ENCODE data around the gene FXR1. TPM values are rescaled to one million over a fixed set of nuclear protein-coding genes. Genes with fewer than 3 reads are reported as not detected.

FXR1 gene
- total and polyA plus RNA-seq, 4 donors, result 18.6 to 72.9 (median 46.6) TPM

DNA sequence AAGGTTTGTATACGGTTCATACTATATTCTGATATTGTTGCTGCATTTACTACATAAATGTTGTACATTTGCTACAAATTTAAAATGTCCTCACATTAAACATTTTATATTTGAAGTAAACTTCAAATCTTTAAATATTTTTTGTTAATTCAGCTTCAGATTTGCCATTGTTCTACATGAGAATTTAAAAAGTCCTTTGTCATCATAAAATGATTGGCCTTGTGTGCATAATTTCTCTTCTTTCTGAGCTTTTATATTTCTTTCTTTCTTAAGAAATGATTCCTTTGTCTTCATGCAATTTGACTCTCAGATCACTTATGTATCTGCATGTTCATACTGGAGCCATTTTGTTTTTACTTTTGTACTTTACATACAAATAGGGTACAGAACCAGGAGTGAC is 49.1 kb downstream of the FXR1 start:
- Histone ChIP-seq H3K9me3 (ENCODE audit: control insufficient read depth in 4 of 4, low read length in 3 of 4) (no peaks in the 10 kb centered on the region), H3K9ac (ENCODE audit: low read depth in 1 of 2, low read length in 2 of 2) (no peak overlapping the region), H3K27me3 (ENCODE audit: control insufficient read depth in 4 of 4, insufficient read depth in 4 of 4, low read length in 3 of 4) (no peaks in the 10 kb centered on the region), H3K36me3 (ENCODE audit: control insufficient read depth in 4 of 4, insufficient read depth in 3 of 4, low read depth in 1 of 4, low read length in 3 of 4) (peaks cover 6 to 73% (median 38%) of the 10 kb centered on the region in 4 donors), H3K27ac (ENCODE audit: low read depth in 1 of 2, low read length in 2 of 2) (no peak overlapping the region), H3K4me1 (ENCODE audit: control insufficient read depth in 4 of 4, insufficient read depth in 4 of 4, low read length in 3 of 4) (no peaks in the 10 kb centered on the region), H3K4me3 (ENCODE audit: low read depth in 1 of 3, low read length in 3 of 3) (no peak overlapping the region)
- WGBS, result 93% methylated on average over 1 of the region's 1 CpG
- no peak for DNase-seq (ENCODE audit: low spot score)
- TF ChIP-seq, protein P1, sequence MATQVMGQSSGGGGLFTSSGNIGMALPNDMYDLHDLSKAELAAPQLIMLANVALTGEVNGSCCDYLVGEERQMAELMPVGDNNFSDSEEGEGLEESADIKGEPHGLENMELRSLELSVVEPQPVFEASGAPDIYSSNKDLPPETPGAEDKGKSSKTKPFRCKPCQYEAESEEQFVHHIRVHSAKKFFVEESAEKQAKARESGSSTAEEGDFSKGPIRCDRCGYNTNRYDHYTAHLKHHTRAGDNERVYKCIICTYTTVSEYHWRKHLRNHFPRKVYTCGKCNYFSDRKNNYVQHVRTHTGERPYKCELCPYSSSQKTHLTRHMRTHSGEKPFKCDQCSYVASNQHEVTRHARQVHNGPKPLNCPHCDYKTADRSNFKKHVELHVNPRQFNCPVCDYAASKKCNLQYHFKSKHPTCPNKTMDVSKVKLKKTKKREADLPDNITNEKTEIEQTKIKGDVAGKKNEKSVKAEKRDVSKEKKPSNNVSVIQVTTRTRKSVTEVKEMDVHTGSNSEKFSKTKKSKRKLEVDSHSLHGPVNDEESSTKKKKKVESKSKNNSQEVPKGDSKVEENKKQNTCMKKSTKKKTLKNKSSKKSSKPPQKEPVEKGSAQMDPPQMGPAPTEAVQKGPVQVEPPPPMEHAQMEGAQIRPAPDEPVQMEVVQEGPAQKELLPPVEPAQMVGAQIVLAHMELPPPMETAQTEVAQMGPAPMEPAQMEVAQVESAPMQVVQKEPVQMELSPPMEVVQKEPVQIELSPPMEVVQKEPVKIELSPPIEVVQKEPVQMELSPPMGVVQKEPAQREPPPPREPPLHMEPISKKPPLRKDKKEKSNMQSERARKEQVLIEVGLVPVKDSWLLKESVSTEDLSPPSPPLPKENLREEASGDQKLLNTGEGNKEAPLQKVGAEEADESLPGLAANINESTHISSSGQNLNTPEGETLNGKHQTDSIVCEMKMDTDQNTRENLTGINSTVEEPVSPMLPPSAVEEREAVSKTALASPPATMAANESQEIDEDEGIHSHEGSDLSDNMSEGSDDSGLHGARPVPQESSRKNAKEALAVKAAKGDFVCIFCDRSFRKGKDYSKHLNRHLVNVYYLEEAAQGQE (IDR thresholded peaks at IDR 0.05), result no peak
- no peak for TF ChIP-seq HNF4A (conservative IDR thresholded peaks at IDR 0.05)

DNA sequence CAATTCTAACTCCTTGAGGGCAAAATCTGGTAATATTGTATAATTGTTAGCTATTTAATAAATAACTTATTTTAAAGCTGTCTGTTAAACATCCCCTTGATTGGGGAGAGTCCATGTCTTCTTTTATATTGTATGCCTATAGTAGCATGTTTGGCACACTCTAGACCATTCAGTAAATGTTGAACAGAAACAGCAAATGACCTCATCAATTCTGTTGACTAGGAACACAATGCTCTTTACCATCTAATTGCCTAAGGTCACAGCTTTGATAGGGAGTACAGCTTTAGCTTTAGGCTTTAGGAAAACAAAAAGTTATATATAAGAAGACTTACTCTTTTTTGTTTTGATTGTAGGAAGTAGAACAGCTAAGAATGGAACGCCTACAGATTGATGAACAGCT is 50.1 kb downstream of the FXR1 start:
- Histone ChIP-seq H3K4me1 (ENCODE audit: control insufficient read depth in 4 of 4, insufficient read depth in 4 of 4, low read length in 3 of 4) (no peaks in the 10 kb centered on the region), H3K27me3 (ENCODE audit: control insufficient read depth in 4 of 4, insufficient read depth in 4 of 4, low read length in 3 of 4) (no peaks in the 10 kb centered on the region), H3K4me3 (ENCODE audit: low read depth in 1 of 3, low read length in 3 of 3) (no peak overlapping the region), H3K36me3 (ENCODE audit: control insufficient read depth in 4 of 4, insufficient read depth in 3 of 4, low read depth in 1 of 4, low read length in 3 of 4) (peaks cover 6 to 69% (median 37%) of the 10 kb centered on the region in 4 donors), H3K9ac (ENCODE audit: low read depth in 1 of 2, low read length in 2 of 2) (no peak overlapping the region), H3K27ac (ENCODE audit: low read depth in 1 of 2, low read length in 2 of 2) (no peak overlapping the region), H3K9me3 (ENCODE audit: control insufficient read depth in 4 of 4, low read length in 3 of 4) (no peaks in the 10 kb centered on the region)
- TF ChIP-seq YY1 (IDR thresholded peaks at IDR 0.05), result no peak
- TF ChIP-seq RXRA (IDR thresholded peaks at IDR 0.05), result no peak
- no peak for TF ChIP-seq JUND (IDR thresholded peaks at IDR 0.05)
- TF ChIP-seq, protein P2, sequence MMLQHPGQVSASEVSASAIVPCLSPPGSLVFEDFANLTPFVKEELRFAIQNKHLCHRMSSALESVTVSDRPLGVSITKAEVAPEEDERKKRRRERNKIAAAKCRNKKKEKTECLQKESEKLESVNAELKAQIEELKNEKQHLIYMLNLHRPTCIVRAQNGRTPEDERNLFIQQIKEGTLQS (IDR thresholded peaks at IDR 0.05), result no peak
- no peak for TF ChIP-seq NR2F2 (IDR thresholded peaks at IDR 0.05)
- no peak for TF ChIP-seq HNF4G (IDR thresholded peaks at IDR 0.05)
- DNase-seq (ENCODE audit: low spot score), result no peak
- 95% methylated on average over 1 of the region's 1 CpG for WGBS

DNA sequence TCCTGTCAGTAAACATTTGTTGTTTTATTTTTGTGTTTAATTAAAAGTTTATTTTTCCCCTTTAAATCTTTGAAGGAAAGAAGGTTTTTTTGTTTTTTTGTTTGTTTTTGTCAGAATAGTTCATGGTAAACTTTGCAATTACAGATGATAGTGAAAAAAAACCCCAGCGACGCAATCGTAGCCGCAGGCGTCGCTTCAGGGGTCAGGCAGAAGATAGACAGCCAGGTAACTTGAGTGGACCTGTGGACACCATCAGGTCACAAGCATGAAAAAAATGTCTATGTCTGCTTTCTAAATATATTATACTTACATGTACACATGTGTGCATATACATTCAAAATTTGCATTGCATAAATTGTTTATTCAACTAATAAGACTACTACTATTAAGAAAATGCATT is 58.5 kb downstream of the FXR1 start:
- H3K4me1 ChIP-seq (ENCODE audit: control insufficient read depth in 4 of 4, insufficient read depth in 4 of 4, low read length in 3 of 4), result peaks cover 0 to 5% (median under 1%) of the 10 kb centered on the region in 4 donors
- no peak overlapping the region for H3K4me3 ChIP-seq (ENCODE audit: low read depth in 1 of 3, low read length in 3 of 3)
- DNase-seq (ENCODE audit: low spot score), result no peak
- TF ChIP-seq, protein P3, sequence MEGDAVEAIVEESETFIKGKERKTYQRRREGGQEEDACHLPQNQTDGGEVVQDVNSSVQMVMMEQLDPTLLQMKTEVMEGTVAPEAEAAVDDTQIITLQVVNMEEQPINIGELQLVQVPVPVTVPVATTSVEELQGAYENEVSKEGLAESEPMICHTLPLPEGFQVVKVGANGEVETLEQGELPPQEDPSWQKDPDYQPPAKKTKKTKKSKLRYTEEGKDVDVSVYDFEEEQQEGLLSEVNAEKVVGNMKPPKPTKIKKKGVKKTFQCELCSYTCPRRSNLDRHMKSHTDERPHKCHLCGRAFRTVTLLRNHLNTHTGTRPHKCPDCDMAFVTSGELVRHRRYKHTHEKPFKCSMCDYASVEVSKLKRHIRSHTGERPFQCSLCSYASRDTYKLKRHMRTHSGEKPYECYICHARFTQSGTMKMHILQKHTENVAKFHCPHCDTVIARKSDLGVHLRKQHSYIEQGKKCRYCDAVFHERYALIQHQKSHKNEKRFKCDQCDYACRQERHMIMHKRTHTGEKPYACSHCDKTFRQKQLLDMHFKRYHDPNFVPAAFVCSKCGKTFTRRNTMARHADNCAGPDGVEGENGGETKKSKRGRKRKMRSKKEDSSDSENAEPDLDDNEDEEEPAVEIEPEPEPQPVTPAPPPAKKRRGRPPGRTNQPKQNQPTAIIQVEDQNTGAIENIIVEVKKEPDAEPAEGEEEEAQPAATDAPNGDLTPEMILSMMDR (IDR thresholded peaks at IDR 0.05; ENCODE audit: low read depth, low read length, missing input control), result no peak
- no peak for TF ChIP-seq NR2F2 (IDR thresholded peaks at IDR 0.05)
- TF ChIP-seq YY1 (IDR thresholded peaks at IDR 0.05), result no peak
- TF ChIP-seq TAF1 (conservative IDR thresholded peaks at IDR 0.05), result no peak
- no peak for TF ChIP-seq SP1 (IDR thresholded peaks at IDR 0.05)
- TF ChIP-seq, protein P4, sequence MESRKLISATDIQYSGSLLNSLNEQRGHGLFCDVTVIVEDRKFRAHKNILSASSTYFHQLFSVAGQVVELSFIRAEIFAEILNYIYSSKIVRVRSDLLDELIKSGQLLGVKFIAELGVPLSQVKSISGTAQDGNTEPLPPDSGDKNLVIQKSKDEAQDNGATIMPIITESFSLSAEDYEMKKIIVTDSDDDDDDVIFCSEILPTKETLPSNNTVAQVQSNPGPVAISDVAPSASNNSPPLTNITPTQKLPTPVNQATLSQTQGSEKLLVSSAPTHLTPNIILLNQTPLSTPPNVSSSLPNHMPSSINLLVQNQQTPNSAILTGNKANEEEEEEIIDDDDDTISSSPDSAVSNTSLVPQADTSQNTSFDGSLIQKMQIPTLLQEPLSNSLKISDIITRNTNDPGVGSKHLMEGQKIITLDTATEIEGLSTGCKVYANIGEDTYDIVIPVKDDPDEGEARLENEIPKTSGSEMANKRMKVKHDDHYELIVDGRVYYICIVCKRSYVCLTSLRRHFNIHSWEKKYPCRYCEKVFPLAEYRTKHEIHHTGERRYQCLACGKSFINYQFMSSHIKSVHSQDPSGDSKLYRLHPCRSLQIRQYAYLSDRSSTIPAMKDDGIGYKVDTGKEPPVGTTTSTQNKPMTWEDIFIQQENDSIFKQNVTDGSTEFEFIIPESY (IDR thresholded peaks at IDR 0.05), result no peak
- TF ChIP-seq FOXA2 (IDR thresholded peaks at IDR 0.05), result no peak
- TF ChIP-seq, protein P1 (IDR thresholded peaks at IDR 0.05), result no peak
- TF ChIP-seq HNF4A (conservative IDR thresholded peaks at IDR 0.05), result no peak
- no peak for TF ChIP-seq GABPA (IDR thresholded peaks at IDR 0.05 in 1 of 2, conservative IDR thresholded peaks at IDR 0.05 in 1 of 2)
- TF ChIP-seq RAD21 (IDR thresholded peaks at IDR 0.05), result no peak
- TF ChIP-seq RXRA (IDR thresholded peaks at IDR 0.05), result no peak
- peaks cover 2 to 46% (median 31%) of the 10 kb centered on the region in 4 donors for H3K36me3 ChIP-seq (ENCODE audit: control insufficient read depth in 4 of 4, insufficient read depth in 3 of 4, low read depth in 1 of 4, low read length in 3 of 4)
- no peaks in the 10 kb centered on the region for H3K9me3 ChIP-seq (ENCODE audit: control insufficient read depth in 4 of 4, low read length in 3 of 4)
- no peak overlapping the region for H3K9ac ChIP-seq (ENCODE audit: low read depth in 1 of 2, low read length in 2 of 2)
- 96% methylated on average over 6 of the region's 6 CpGs for WGBS
- H3K27me3 ChIP-seq (ENCODE audit: control insufficient read depth in 4 of 4, insufficient read depth in 4 of 4, low read length in 3 of 4), result no peaks in the 10 kb centered on the region
- H3K27ac ChIP-seq (ENCODE audit: low read depth in 1 of 2, low read length in 2 of 2), result no peak overlapping the region
